ENCODE data around the gene TRERF1.
A peak's percentile ranks its signal among the peaks of the same experiment; 100 is the strongest.
"Not testable (repeated sequence)": the region's sequence is repeated elsewhere in the genome, so short reads cannot be mapped to it uniquely, and the experiment has no call there.

TRERF1 gene, protein sequence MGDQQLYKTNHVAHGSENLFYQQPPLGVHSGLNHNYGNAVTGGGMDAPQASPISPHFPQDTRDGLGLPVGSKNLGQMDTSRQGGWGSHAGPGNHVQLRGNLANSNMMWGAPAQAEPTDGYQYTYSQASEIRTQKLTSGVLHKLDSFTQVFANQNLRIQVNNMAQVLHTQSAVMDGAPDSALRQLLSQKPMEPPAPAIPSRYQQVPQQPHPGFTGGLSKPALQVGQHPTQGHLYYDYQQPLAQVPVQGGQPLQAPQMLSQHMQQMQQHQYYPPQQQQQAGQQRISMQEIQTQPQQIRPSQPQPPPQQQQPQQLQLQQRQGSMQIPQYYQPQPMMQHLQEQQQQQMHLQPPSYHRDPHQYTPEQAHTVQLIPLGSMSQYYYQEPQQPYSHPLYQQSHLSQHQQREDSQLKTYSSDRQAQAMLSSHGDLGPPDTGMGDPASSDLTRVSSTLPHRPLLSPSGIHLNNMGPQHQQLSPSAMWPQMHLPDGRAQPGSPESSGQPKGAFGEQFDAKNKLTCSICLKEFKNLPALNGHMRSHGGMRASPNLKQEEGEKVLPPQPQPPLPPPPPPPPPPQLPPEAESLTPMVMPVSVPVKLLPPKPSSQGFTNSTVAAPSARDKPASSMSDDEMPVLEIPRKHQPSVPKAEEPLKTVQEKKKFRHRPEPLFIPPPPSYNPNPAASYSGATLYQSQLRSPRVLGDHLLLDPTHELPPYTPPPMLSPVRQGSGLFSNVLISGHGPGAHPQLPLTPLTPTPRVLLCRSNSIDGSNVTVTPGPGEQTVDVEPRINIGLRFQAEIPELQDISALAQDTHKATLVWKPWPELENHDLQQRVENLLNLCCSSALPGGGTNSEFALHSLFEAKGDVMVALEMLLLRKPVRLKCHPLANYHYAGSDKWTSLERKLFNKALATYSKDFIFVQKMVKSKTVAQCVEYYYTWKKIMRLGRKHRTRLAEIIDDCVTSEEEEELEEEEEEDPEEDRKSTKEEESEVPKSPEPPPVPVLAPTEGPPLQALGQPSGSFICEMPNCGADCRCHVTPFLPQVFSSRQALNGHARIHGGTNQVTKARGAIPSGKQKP (N-terminal part only)

DNA sequence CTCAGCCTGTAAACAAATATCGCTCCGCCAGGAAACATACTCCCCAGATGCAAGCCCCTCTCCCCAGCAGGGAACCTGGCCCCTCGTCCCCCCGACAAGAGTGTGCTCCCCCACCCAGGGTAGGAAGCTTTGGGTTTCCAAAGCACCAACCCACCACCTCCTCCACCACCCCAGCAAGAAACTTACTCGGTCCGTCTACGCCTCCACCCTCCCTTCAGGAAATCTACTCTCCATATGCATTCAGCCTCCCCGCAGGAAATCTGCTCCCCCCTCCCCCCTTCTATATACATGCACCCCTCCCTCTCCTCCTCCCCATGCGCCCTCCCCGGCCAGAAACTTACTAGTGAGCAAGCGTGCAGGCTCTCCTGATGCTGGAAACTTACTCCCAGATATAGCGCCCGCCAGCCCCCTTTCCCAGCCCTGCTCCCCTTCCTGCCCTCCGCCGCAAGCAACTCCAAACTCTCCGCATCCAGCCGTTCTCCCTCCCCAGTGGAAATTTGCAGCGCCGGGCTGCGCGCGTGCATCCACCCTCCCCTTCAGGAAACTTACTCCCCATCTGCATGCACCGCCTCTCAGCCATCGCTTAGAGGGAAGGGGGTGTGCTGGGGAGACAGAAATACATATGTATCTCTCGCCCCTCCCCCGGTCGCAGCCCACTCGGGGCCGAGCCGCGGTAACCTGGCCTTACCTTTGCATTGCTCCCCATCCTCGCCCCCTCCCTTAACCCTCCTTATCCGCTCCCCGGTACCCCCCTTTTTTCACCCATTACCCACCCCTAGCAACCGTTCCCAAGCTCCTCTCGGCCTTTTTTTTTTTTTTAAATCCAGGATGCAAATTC, at the start of gene TRERF1:
TSS of gene TRERF1 (minus strand) at position 594 of the 838 bp plus-strand sequence. CDS start 182,336 bp downstream, outside the sequence.
- peak; percentile 60 for DNase-seq (ENCODE audit: low spot score)

DNA sequence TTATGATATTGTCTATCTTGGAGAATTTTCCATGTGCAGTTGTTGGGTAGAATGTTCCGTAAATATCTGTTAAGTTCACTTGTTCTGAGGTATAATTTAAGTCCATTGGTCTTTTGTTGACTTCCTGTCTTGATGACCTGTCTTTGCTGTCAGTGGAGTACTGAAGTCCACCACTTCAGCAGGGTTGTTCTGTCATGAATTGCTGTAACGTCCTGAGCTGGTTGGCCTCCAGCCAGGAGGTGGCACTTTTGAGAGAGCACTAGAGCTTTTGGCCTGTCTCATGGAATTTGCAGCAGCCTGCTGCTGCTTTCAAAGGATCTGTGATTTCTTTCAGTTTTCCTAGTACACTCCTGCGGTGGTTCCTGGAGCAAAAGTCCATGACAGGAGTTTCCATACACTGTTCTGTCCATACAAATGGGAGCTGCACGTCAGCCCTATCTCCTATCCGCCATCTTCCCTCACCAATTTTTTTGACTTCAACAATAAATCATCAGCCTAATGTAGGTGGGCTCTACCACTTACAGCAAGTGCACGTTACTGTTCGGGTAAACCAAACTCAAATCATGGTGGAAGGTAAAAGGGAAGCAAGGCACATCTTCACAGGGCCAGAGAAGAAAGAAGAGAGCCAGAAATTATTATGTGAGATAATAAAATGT, 46.9 kb upstream of the TRERF1 start:
- no peak for DNase-seq (ENCODE audit: low spot score)

DNA sequence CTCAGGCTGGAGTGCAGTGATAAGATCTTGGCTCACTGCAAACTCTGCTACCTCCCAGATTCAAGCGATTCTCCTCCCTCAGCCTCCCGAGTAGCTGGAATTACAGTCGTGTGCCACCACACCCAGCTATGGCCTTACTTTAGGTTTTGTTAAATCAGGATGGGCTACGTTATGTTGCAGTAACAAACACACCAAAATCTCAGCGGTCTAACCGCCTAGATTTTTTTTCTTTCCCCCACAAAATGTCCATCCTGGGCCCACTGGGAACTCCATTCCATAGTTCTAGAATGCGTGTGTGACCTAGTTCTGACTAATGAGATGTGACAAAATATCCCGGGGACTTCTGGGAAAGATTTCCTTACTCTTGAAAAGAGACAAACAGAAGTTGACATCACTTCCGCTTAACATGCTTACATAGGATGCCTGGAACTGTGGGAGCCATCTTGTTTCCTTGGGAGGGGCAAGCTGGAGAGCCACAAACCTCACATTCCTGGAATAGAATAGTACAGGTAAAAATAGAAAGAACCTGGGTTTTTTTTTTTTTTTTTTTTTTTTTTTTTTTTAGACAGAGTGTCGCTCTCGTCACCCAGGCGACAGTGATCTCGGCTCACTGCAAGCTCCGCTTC, 42.3 kb upstream of the TRERF1 start:
- no peak for DNase-seq (ENCODE audit: low spot score)

DNA sequence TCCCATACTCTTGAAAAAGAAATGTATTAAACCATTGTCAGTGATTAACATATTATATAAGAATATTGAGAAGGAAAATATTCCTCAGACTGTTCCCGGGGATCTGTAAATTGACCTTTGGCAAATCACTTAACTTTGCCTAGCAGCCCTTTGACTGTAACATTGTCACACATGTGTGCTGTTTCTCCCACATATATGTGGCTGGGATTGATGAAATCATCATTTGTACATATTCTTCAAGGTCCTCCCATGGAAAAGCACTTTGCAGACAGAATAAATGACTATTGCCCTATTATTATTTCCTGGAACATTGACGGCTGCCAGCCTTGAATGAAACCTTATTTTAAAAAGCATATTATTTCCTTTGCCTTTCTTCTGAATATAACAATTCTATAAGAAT, 36.4 kb upstream of the TRERF1 start:
- DNase-seq (ENCODE audit: low spot score), result no peak

DNA sequence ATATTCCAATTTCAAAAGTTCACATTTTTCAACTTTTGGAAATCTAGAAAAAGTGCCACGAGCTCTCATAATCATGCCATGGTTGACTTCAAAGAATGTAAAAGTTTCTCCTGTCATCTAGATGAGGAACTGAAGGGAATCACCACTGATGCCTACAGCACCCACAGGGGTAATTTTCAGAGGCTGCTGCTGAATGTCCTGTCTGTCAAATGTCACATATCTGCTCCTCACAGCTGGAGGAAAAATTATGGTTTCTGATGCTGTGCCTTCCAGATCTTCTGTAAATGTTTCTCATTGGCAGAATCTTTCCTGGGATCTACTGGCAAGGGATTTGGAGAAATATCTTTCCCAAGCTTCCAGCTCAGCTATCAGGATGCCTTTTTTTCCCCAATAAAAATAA, 32.5 kb upstream of the TRERF1 start:
- no peak for DNase-seq (ENCODE audit: low spot score)

DNA sequence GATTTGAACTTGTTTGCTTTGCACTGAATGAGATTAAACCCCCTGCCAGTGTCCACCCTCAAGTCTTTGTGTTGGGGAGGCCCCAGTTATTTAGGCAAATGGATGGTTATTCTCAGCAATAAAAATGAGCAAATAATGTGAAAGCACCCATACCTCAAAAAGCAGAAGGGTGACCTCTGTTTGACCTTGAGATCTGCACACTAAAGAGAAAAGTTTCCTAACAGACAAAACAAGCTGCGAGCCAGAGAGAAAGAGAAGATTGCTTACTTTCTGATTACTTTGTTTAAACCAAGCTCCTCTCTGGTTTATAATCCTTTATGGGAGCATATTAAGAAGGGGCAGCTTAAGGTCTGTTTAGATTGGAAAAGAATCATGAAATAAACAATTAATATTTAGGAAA, 30.4 kb upstream of the TRERF1 start:
- DNase-seq (ENCODE audit: low spot score), result no peak

DNA sequence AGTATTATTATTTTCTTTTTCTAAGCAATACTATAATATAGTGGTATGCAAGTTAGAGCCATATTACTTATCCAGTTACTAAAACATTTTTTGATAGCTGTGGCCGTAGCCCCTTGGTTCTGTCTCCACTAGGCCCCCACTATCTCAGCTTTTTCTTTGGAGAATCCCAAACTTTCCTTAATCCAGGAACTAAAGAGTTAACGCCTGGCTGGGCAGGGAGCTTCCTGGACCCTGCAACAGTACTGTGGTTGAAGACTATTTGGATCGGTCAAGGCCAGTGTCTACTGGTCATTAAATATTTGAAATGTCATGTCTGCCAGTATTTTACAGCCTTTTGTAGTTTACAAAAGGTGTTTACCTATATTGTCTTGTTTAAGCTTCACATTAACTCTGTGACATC, 20.0 kb upstream of the TRERF1 start:
- DNase-seq (ENCODE audit: low spot score), result no peak

DNA sequence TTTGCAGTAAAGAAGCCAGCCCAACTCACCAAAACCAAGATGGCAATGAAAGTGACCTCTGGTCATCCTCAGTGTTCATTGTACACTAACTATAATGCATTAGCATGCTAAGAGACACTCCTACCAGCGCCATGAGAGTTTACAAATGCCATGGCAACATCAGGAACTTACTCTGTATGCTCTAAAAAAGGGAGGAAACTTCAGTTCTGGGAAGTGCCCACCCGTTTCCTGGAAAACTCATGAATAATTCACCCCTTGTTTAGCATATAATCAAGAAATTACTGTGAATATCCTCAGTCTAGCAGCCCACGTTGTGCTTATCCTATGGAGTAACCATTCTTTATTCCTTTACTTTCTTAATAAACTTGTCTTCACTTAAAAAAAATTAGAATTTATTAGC, 19.4 kb upstream of the TRERF1 start:
- no peak for DNase-seq (ENCODE audit: low spot score)

DNA sequence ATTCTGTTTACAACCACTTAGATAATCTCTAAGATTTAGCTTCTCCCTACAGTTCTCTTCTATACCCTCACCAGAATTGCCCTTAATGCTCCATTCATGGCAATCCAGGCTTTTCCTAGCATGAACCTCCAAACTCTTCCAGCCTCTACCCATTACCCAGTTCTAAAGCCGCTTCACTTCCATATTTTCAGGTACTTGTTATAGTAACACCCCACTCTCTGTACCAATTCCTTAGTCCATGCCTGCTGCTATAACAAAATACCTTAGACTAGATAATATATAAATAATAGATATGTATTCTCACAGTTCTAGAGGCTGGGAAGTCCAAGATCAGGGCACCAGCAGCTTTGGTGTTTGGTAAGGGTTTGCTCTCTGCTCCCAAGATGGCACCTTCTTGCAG, 16.5 kb upstream of the TRERF1 start:
- no peak for DNase-seq (ENCODE audit: low spot score)

DNA sequence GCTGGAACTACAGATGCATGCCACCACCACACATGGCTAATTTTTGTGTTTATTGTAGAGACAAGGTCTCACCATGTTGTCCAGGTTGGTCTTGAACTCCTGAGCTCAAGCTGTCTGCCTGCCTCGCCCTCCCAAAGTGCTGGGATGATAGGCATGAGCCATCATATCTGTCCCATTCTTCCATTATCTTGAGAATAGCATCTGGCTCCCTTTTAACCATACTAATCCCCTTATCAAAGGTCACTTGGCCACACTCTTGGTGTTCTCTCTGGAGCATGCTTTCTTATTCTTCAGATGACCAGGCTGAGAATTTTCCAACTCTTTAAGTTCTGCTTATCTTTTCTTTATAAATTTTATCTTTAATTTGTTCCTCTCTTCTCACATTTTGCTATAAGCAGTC, 15.9 kb upstream of the TRERF1 start:
- DNase-seq (ENCODE audit: low spot score), result no peak

DNA sequence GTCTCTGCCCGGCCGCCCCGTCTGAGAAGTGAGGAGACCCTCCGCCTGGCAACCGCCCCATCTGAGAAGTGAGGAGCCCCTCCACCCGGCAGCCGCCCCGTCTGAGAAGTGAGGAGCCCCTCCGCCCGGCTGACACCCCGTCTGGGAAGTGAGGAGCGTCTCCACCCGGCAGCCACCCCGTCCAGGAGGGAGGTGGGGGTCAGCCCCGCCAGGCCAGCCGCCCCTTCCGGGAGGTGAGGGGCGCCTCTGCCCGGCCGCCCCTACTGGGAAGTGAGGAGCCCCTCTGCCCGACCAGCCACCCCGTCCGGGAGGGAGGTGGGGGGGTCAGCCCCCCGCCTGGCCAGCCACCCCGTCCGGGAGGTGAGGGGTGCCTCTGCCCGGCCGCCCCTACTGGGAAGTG, 14.7 kb upstream of the TRERF1 start:
- not testable (repeated sequence) for DNase-seq (ENCODE audit: low spot score)

DNA sequence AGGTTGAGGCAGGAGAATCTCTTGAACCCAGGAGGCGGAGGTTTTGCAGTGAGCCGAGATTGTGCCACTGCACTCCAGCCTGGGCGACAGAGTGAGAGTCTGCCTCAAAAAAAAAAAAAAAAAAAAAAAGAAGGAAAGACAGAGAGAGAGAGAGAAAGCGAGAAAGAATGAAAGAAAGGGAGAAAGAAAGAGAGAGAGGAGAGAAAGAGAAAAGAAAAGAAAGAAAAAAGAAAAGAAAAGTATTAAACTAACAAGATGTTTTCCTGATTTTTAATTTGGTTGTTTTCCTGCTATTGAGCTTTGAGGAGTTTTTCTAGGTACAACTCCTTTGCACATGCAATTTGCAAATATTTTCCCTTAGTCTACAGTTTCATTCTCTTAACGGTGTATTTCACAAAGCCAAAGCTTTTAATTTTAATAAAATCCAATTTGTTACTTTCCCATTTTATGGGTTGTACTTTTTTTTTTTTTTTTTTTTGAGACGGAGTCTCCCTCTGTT, 10.8 kb upstream of the TRERF1 start:
- no peak for DNase-seq (ENCODE audit: low spot score)

DNA sequence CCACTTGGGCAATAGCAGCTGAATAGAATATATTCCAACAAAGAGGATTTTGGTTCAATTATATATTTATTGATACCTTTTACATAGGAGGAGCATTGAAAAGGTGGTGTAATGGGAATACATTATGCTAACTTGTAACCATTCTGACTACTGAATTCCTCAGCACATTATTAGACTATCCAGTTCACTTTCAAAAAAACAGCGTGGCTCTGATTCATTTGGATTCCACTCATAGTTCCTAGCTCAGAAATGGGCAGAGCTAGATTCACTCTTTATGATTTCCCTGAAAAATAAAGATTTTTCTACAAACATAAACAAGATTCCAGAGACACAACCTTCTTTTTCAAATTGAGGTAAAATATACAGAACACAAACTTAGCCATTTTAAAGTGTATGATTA, 9.2 kb upstream of the TRERF1 start:
- peak; percentile 62 for DNase-seq (ENCODE audit: low spot score)

DNA sequence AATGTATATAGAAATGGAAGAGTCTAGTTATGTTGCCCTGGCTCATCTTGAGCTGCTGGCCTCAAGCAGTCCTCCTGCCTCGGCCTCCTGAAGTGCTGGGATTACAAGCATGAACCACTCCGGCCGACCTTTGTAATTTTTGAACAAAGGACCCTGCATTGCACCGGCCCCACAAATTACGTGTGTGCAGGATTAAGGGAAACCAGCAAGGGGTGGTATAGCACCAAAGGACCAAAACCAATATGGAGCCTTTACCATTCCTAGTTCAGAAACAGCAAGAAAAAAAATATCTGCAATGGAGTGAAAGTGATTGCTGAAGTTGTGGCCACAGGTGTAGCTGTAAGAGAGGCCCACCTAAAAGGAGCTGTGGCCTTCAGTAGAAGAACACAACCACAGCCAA, 8.2 kb upstream of the TRERF1 start:
- no peak for DNase-seq (ENCODE audit: low spot score)

DNA sequence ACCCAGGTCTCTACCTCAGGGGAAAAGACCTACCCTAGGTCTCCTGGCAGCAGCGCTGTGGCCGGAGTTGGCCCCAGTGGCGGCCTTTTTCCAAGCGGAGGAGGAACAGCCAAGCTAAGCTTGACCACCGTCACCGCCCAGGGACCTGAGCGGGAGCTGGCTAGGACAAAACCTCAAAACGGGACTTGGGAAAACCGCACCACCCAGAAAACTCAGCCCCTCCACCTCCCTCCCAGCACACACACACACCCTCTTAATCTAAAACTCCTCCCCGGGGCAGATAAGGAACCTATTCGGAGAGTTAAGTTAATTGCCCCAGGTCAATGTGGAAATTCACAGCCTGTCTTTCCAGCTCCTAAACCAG, 2.7 kb upstream of the TRERF1 start:
- DNase-seq (ENCODE audit: low spot score), result no peak

DNA sequence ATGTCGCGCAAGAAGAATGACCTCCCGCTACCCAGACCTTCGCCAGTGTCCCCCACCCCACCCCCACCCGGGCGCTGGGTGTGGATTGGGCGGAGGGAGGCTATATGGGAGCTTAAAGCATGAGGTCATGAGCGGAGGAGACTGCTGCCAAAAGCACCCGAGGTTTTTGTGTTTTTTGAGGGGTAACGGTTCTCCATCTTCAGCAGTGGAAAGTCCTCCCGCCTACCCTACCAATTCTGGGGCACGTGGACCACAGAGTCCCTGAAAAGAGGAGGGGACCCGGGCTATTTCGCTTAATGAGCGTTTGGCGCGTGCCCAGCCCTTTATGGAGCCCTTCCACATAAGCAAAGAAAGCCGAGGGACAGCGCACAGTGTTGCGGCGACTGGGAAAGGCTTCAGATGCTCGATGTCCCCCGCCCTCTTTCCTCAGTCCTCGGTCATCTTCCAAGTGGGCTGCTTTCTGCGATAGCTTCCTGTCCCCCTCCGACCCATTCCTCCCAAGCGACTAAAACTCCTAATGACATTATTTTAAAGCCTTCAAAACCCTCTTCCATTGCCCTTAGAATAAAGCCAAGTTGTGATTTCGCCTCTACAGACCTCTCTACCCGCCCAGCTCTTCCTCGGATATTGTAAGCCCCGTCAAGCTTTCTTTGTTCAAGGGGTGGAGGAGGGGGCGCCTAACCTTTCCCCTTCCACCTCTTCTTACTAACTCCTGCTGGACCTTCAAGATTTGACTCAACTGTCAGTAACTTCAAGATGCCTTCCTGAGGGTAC, 2.1 kb upstream of the TRERF1 start:
- peak; percentile 76 for DNase-seq (ENCODE audit: low spot score)

DNA sequence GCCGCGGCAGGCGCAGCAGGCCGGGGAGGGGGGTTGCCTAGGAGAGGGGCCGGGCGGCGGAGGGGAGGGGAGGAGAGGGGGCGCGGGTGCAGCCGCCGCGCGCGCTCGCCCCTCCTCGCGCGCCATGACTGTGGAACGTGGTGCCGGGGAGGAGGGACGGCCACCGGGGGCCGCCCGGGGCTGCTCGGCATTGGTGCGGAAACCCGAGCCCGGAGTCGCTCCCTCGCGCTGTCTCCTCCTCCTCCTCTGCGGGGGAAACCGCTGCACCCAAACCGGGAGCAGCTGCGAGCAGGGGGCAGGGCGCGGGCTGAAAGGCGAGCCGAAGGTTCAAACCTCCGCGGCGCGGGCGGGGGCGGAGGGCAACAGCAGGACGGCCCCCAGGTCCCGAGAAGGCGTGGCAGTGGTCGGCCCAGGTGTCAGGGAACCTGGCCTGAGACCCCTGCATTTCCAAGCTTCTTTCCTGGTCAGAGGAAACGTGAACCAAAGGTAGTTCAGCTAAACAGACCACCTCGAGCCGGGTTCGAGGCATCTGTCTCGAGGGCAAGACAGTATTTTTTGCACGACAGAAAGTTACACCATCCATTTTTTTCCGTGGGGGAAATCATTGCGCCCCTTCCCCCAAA, 1.4 kb upstream of the TRERF1 start:
- peak; percentile 96 for DNase-seq (ENCODE audit: low spot score)

DNA sequence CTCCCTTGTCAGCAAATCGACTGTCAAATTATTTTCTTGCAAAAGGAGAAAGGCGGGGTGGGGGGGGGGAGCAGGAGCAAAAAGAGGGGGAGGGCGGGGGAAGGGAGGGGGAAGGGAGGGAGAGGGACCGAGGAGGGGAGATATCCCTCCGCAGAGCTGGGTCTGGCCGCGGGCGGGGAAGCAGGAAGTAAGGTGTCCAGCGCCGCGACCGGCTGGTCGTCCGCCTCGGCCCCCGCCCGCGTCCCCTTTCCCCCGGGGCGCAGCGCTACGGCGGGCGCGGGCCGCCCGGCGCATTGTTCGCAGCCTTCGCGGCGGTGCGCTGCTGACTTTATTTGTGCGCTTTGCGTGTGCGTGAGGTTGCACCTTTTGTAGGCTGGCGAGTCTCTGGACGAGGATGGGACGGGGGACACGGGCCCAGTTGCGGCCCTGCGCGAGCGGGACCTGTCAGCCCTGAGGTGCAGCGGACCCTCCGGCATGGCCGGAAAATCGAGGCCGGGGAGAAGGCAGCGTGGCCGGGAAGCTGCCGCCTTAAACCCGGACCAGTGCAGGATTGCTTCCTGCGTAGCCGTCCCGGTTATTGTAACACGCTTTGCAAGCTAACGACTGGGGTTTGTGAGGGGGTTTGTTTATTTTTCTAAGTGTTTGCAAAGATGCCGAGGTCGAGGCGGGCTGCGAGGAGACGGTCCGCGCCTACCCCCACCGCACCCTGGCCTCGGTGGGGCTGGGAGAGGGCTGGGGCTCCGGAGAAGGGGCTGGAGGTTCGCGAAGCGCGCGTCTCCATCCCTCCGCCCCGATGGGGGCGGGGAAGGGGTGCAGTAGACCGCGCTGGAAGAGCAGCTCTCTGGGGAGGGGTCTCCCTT, 675 bp upstream of the TRERF1 start:
- peak; percentile 72 for DNase-seq (ENCODE audit: low spot score)
